H1 (cell line): Measurements from ENCODE around the gene ZSCAN22. TPM values are rescaled to one million over a fixed set of nuclear protein-coding genes. Genes with fewer than 3 reads are reported as not detected.
A peak's percentile ranks its signal among the peaks of the same experiment; 100 is the strongest.

Experiments used
- ATF2 ChIP-seq: IDR thresholded peaks from 2 replicates; pipeline ENCODE4 v1.6.1; 2012; ENCODE audit warnings: low read length, inconsistent platforms
- BACH1 ChIP-seq: IDR thresholded peaks from 2 replicates; pipeline ENCODE4 v1.6.1; 2012; ENCODE audit warnings: low read length, improper control_type of control experiment
- BCL11A ChIP-seq, 2 experiments: IDR thresholded peaks; one replicate each; pipeline ENCODE4 v1.6.1; 2011; ENCODE audit warnings: low read depth in 2 of 2, low read length in 2 of 2, mild to moderate bottlenecking in 2 of 2
- BRCA1 ChIP-seq: IDR thresholded peaks from 2 replicates; pipeline ENCODE4 v1.6.1; 2012; ENCODE audit warnings: low read depth, low read length, improper control_type of control experiment
- CHD2 ChIP-seq: IDR thresholded peaks from 2 replicates; pipeline ENCODE4 v1.6.1; 2012; ENCODE audit warnings: low read length, improper control_type of control experiment
- EGR1 ChIP-seq: IDR thresholded peaks from 2 replicates; pipeline ENCODE4 v1.6.1; 2011; ENCODE audit warnings: low read depth, low read length, borderline replicate concordance
- EP300 ChIP-seq, 2 experiments: IDR thresholded peaks; 1 replicate in 1 of 2; 2 replicates in 1 of 2; pipeline ENCODE4 v1.6.1; 2011 to 2012; ENCODE audit warnings: low read depth in 2 of 2, low read length in 2 of 2, mild to moderate bottlenecking in 2 of 2, borderline replicate concordance in 1 of 2, inconsistent platforms in 1 of 2, moderate library complexity in 1 of 2
- EZH2 ChIP-seq: fragments of 200-600 bp; sonication (generic); IDR thresholded peaks from 2 replicates; pipeline ENCODE4 v1.7.1; 2012; ENCODE audit warnings: low read depth, mild to moderate bottlenecking, moderate library complexity, low read length, inconsistent platforms; ENCODE audit not compliant: severe bottlenecking
- JUN ChIP-seq: IDR thresholded peaks from 2 replicates; pipeline ENCODE4 v1.6.1; 2011; ENCODE audit warnings: low read depth, mild to moderate bottlenecking, improper control_type of control experiment, low read length
- KDM4A ChIP-seq: IDR thresholded peaks from one replicate; pipeline ENCODE4 v1.7.1; 2012; ENCODE audit warnings: low read depth, mild to moderate bottlenecking, moderate library complexity, low read length, inconsistent platforms; ENCODE audit not compliant: severe bottlenecking
- MAX ChIP-seq: IDR thresholded peaks from 2 replicates; pipeline ENCODE4 v1.6.1; 2012; ENCODE audit warnings: inconsistent platforms
- RAD21 ChIP-seq, 2 experiments: IDR thresholded peaks in 1 of 2; conservative IDR thresholded peaks in 1 of 2; 2 replicates each; pipeline ENCODE4 v1.6.1; 2011; ENCODE audit warnings: low read depth in 2 of 2, low read length in 2 of 2, improper control_type of control experiment in 1 of 2, inconsistent platforms in 1 of 2, mild to moderate bottlenecking in 1 of 2, moderate library complexity in 1 of 2
- RFX5 ChIP-seq: IDR thresholded peaks from 2 replicates; pipeline ENCODE4 v1.6.1; 2011; ENCODE audit warnings: low read depth, low read length, improper control_type of control experiment, borderline replicate concordance
- SIX5 ChIP-seq: IDR thresholded peaks from 2 replicates; pipeline ENCODE4 v1.6.1; 2011; ENCODE audit warnings: mild to moderate bottlenecking, low read depth, low read length
- SP1 ChIP-seq: IDR thresholded peaks from 2 replicates; pipeline ENCODE4 v1.6.1; 2011; ENCODE audit warnings: low read depth, low read length
- SP4 ChIP-seq: IDR thresholded peaks from 2 replicates; pipeline ENCODE4 v1.6.1; 2012; ENCODE audit warnings: low read length, inconsistent platforms
- TAF1 ChIP-seq: IDR thresholded peaks from 2 replicates; pipeline ENCODE4 v1.6.1; 2011; ENCODE audit warnings: mild to moderate bottlenecking, low read depth, low read length
- TBP ChIP-seq: IDR thresholded peaks from 2 replicates; pipeline ENCODE4 v1.6.1; 2011; ENCODE audit warnings: low read depth, low read length, improper control_type of control experiment
- TCF12 ChIP-seq: IDR thresholded peaks from 2 replicates; pipeline ENCODE4 v1.6.1; 2011; ENCODE audit warnings: low read depth, mild to moderate bottlenecking, low read length
- YY1 ChIP-seq: IDR thresholded peaks from 2 replicates; pipeline ENCODE4 v1.6.1; 2011; ENCODE audit warnings: low read depth, mild to moderate bottlenecking, low read length
- polyA plus RNA-seq, 7 experiments: library from polyadenylated mRNA; depleted of rRNA in 3 of 7; stranded (reverse) in 5 of 7; unstranded in 2 of 7; fragments of >200 nt in 5 of 7; fragments of 200-250 nt in 2 of 7; gene quantifications; 1 replicate in 5 of 7; 2 replicates in 1 of 7; 4 replicates in 1 of 7; pipeline versions ENCODE4 v1.2.1 to v1.2.3, GENCODE V29; 2011 to 2013; ENCODE audit warnings: missing spikeins in 2 of 7, mixed read lengths in 2 of 7
- total RNA-seq: library from RNA; stranded (reverse); fragmentation: NEBNext Ultra II Directional; extraction: Animal tissue kit (Norgen Biotek cat#: 25700); gene quantifications from 2 replicates; pipeline ENCODE4 v1.2.1, GENCODE V29; 2021
- TF ChIP-seq, protein P1 (sequence below): IDR thresholded peaks from 2 replicates; pipeline ENCODE4 v1.6.1; 2011; ENCODE audit warnings: low read depth, mild to moderate bottlenecking, low read length; ENCODE audit not compliant: insufficient read depth

ZSCAN22 gene
- total and polyA plus RNA-seq, 2 of the 8 experiments (the other 6 are each of a cell fraction or from before 2014, with no cell fraction given), result 3.2 to 3.3 TPM

DNA sequence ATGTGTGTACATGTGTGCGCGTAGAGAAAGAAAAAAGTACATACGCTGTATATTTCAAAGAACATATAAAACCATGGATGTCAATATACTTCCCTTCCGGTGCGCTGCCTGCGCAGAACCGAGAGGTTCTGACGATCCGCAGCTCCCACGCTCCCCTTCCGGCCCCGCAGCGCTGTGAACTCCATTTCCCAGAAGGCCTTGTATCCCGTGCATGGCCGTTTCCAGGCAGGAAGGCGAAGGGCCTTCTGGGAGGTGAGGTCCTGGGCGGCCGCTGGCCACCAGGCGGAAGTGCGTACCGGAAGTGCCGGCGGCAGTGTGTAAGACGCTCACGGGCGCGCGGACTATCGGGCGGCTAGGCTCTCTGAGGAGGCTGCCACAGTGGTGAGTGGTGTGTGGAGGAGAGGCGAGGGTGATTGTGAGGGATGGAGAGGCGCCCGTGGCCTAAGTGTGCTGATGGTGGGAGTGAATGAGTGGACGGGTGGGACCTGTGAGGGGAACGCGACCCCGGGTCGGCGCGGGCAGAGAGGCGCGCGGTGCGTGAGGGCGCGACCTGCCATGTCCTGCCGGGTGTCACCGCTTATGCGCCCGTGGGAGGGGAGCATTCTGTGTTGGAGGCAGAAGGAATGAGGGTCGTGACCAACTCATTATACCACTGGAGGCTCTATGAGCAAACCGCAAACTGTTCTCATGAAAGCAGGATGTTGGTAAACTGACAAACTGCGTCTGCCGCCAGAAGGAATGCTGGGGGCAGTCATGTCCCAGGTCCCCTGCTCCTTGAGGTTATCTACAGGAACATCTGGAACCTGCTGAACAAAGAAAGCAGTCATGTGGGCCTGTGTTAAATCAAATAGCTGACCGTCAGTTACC lies 21.5 kb upstream of the ZSCAN22 start, which contains the start of gene ERVK3-1 (continued):
- TF ChIP-seq RFX5, result no peak
- TF ChIP-seq TCF12, result no peak
- no peak for TF ChIP-seq EZH2
- peak; percentile 38; the same call in 1 of the 2 replicates for TF ChIP-seq MAX
- TF ChIP-seq RAD21 (IDR thresholded peaks at IDR 0.05 in 1 of 2, conservative IDR thresholded peaks at IDR 0.05 in 1 of 2; ENCODE audit: low read depth in 2 of 2, low read length in 2 of 2), result no peak
- TF ChIP-seq SP4, result no peak
- peak; percentile 89 for TF ChIP-seq TAF1
- TF ChIP-seq BRCA1, result no peak
- 0 out of 3 replicates have a peak, but pooled peaks of 1 of the 2 experiments have one; percentile 40 for TF ChIP-seq EP300 (IDR thresholded peaks at IDR 0.05; ENCODE audit: borderline replicate concordance in 1 of 2, low read depth in 2 of 2, low read length in 2 of 2)
- peak; percentile 83; the same call in 1 of the 2 replicates for TF ChIP-seq YY1
- no peak for TF ChIP-seq ATF2
- TF ChIP-seq BCL11A (IDR thresholded peaks at IDR 0.05; ENCODE audit: low read depth in 2 of 2, low read length in 2 of 2), result no peak
- peak; percentile 94 for TF ChIP-seq SIX5
- TF ChIP-seq, protein P1, sequence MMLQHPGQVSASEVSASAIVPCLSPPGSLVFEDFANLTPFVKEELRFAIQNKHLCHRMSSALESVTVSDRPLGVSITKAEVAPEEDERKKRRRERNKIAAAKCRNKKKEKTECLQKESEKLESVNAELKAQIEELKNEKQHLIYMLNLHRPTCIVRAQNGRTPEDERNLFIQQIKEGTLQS, result 0 out of 2 replicates have a peak, but pooled peaks have one; percentile 41
- TF ChIP-seq BACH1, result no peak
- TF ChIP-seq SP1, result no peak
- peak; percentile 44; the same call in 1 of the 2 replicates for TF ChIP-seq EGR1
- peak; percentile 92 for TF ChIP-seq KDM4A
- TF ChIP-seq CHD2, result no peak
- 0 out of 2 replicates have a peak, but pooled peaks have one; percentile 55 for TF ChIP-seq TBP
- TF ChIP-seq JUN, result no peak
